ENCODE data around the gene ARHGEF19.

- TF ChIP-seq BHLHE40 (IDR thresholded peaks at IDR 0.05; ENCODE audit: low read length): no peak
- no peak for TF ChIP-seq TCF7L2 (IDR thresholded peaks at IDR 0.05; ENCODE audit: low read depth, low read length)
- no peak for TF ChIP-seq ATF3 (CRISPR knock-in tag; IDR thresholded peaks at IDR 0.05)
- TF ChIP-seq ZNF672 (CRISPR knock-in tag; IDR thresholded peaks at IDR 0.05): no peak
- no peak for TF ChIP-seq RNF2 (conservative IDR thresholded peaks at IDR 0.05; ENCODE audit: low read depth)
- TF ChIP-seq NFKBIZ (CRISPR knock-in tag; IDR thresholded peaks at IDR 0.05): no peak
- no peak for TF ChIP-seq RFX5 (IDR thresholded peaks at IDR 0.05; ENCODE audit: low read depth, low read length)
- TF ChIP-seq ZKSCAN5 (CRISPR knock-in tag; IDR thresholded peaks at IDR 0.05): no peak
- TF ChIP-seq ATF7-NPFF (CRISPR knock-in tag; IDR thresholded peaks at IDR 0.05; ENCODE audit: low read depth): no peak
- no peak for TF ChIP-seq RARA (CRISPR knock-in tag; IDR thresholded peaks at IDR 0.05)
- TF ChIP-seq KAT2B (IDR thresholded peaks at IDR 0.05; ENCODE audit: borderline replicate concordance, low read depth, low read length): no peak
- no peak for TF ChIP-seq CSRNP2 (CRISPR knock-in tag; conservative IDR thresholded peaks at IDR 0.05; ENCODE audit: low read depth)
- TF ChIP-seq ZGPAT (CRISPR knock-in tag; IDR thresholded peaks at IDR 0.05): no peak
Observed at GRCh38 chr1:16170283-16170673, 42.2 kb downstream of the ARHGEF19 start.

Data from HepG2 (cell line).